ENCODE measurements around the gene MT2A. TPM values are rescaled to one million over a fixed set of nuclear protein-coding genes. Genes with fewer than 3 reads are reported as not detected.
A peak's percentile ranks its signal among the peaks of the same experiment; 100 is the strongest.

Gene MT2A
- total and polyA plus RNA-seq, 2 of the 13 experiments (the other 11 are each of a cell fraction or from before 2014, with no cell fraction given): 135 to 371 TPM

- TF ChIP-seq SNAPC4 (CRISPR knock-in tag; IDR thresholded peaks at IDR 0.05): no peak
- TF ChIP-seq SMC3 (IDR thresholded peaks at IDR 0.05; ENCODE audit: low read length): no peak
- no peak for TF ChIP-seq NFYC (CRISPR knock-in tag; IDR thresholded peaks at IDR 0.05)
- no peak for TF ChIP-seq PTBP1 (IDR thresholded peaks at IDR 0.05; ENCODE audit: low read depth, low read length, poor library complexity, severe bottlenecking)
- TF ChIP-seq ARNT (IDR thresholded peaks at IDR 0.05): no peak
- TF ChIP-seq ZFP37 (CRISPR knock-in tag; IDR thresholded peaks at IDR 0.05; ENCODE audit: borderline replicate concordance): no peak
- no peak for TF ChIP-seq DRAP1 (CRISPR knock-in tag; IDR thresholded peaks at IDR 0.05)
- 0 out of 3 replicates have a peak, but pooled peaks have one; percentile 52 for TF ChIP-seq MXI1 (IDR thresholded peaks at IDR 0.05; ENCODE audit: borderline replicate concordance, low read depth, low read length)
- no peak for TF ChIP-seq SETDB1 (CRISPR knock-in tag; IDR thresholded peaks at IDR 0.05; ENCODE audit: borderline replicate concordance)
- TF ChIP-seq ZC3H4 (CRISPR knock-in tag; IDR thresholded peaks at IDR 0.05; ENCODE audit: borderline replicate concordance): no peak
- peak; percentile 13; the same call in 1 of the 2 replicates for TF ChIP-seq STAG1 (CRISPR knock-in tag; IDR thresholded peaks at IDR 0.05)
- TF ChIP-seq TP53 (CRISPR knock-in tag; conservative IDR thresholded peaks at IDR 0.05): no peak
- TF ChIP-seq ZNF720 (CRISPR knock-in tag; IDR thresholded peaks at IDR 0.05): no peak
- TF ChIP-seq ZNF276 (CRISPR knock-in tag; IDR thresholded peaks at IDR 0.05; ENCODE audit: low read depth): no peak
- peak; percentile 51 for TF ChIP-seq ZSCAN29 (CRISPR knock-in tag; conservative IDR thresholded peaks at IDR 0.05)
- no peak for TF ChIP-seq RFX1 (IDR thresholded peaks at IDR 0.05)
- no peak for TF ChIP-seq MYC (CRISPR knock-in tag; IDR thresholded peaks at IDR 0.05; ENCODE audit: borderline replicate concordance)
- TF ChIP-seq ZNF383 (CRISPR knock-in tag; IDR thresholded peaks at IDR 0.05; ENCODE audit: borderline replicate concordance): no peak; the same call in 1 of the 2 replicates
- no peak for TF ChIP-seq CTCF (CRISPR knock-in tag; IDR thresholded peaks at IDR 0.05)
- TF ChIP-seq ZMAT5 (CRISPR knock-in tag; IDR thresholded peaks at IDR 0.05; ENCODE audit: borderline replicate concordance, low read depth): 0 out of 2 replicates have a peak, but pooled peaks have one; percentile 13
- TF ChIP-seq FOXO1 (CRISPR knock-in tag; IDR thresholded peaks at IDR 0.05): peak; percentile 13; the same call in 1 of the 2 replicates
- TF ChIP-seq ZNF430 (CRISPR knock-in tag; IDR thresholded peaks at IDR 0.05): peak; percentile 88; the same call in 1 of the 2 replicates
Measured at GRCh38 chr16:56606476-56607108, 1.8 kb upstream of the MT2A start (continued).
